AML-193 (cell line): ENCODE measurements around the gene IRF2.
"Not testable (repeated sequence)": the region's sequence is repeated elsewhere in the genome, so short reads cannot be mapped to it uniquely, and the experiment has no call there.

Experiments
- DNase-seq, 2 experiments: peaks; one replicate each; lab custom pipeline; 2025; lab: John Stamatoyannopoulos, UW

The IRF2 gene

GRCh38 chr4:184346682-184347081 is 127.7 kb downstream of the IRF2 start:
- peak; percentile 42 to 61 for DNase-seq

DNA sequence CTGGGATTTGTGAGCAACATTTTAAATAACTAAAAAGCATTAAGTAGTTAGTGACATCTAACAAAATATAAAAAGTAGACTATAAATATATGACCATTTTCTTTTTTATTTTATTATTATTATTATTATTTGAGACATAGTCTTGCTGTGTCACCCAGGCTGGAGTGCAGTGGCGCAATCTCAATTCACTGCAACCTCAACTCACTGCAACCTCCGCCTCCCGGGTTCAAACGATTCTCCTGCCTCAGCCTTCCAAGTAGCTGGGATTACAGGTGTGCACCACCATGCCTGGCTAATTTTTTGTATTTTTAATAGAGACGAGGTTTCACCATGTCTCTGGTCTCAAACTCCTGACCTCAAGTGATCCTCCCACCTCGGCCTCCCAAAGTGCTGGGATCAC is 128.1 kb downstream of the IRF2 start:
- not testable (repeated sequence) for DNase-seq

DNA sequence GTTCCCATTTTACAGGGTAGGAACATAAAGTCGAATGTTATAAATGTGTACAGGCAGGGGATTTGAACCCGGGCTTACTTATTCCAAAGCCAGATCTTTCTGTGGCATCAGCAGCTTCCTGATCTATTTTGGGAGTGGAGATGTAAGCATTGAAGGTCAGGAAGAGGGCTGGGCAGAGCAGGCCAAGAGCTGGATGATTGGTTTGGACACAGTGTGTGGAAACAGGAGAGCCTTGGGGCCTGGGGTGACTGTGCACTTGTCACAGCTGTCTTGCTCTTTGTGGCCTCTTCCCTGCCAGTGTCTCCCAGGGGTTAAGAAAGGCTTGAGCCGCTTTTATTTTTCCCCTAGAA is 128.8 kb downstream of the IRF2 start:
- DNase-seq, result peak; percentile 35 to 39

DNA sequence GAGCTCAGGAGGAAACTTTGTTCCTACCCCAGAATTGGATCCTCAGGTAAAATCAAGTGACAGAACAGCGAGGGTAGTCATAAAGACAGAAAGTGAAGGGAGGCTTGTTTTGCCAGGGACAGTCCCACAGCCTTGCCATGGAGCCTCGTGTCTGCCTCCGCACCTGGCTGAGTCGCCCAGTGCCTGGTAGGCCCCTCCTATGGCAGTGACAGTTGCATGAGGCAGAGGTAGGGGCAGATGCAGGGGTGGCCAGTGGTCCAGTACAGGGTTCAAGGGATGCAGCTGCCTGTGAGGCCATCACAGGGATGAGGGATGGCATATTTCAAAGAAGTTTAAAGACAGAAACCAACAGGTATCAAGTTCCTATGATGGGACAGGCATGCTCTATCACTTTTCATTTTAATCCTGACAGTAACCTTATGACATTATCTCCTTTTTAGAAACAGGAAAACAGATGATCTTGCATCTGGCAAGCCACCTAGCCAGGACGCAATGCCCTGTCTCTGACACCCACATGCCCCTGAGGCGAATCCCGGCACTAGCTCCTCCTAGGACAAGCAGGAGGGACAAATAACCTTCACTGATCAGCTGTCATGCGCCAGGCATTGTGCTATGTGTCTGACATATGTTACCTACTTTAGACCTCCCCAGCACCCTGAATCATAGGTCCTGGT is 129.3 kb downstream of the IRF2 start:
- DNase-seq, result no peak

DNA sequence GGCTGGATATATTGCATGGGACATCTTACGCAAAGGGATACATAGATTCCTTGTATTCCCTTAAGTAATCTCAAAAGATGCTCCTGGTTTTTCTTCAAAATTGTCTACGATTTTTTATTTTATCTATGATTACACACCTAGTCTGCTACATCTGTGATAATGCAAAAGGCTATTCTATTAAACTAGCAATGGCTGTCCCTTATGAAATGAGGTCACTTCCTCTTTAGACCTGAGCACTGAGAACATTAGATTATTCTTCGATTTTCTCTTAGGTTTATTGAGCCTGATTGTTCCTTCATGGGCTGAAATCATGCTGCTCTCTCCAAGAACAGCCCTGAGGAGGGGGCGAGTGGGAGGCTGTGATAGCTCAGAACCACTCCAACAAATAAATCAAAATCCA is 129.9 kb downstream of the IRF2 start:
- peak; percentile 7 to 8 for DNase-seq

DNA sequence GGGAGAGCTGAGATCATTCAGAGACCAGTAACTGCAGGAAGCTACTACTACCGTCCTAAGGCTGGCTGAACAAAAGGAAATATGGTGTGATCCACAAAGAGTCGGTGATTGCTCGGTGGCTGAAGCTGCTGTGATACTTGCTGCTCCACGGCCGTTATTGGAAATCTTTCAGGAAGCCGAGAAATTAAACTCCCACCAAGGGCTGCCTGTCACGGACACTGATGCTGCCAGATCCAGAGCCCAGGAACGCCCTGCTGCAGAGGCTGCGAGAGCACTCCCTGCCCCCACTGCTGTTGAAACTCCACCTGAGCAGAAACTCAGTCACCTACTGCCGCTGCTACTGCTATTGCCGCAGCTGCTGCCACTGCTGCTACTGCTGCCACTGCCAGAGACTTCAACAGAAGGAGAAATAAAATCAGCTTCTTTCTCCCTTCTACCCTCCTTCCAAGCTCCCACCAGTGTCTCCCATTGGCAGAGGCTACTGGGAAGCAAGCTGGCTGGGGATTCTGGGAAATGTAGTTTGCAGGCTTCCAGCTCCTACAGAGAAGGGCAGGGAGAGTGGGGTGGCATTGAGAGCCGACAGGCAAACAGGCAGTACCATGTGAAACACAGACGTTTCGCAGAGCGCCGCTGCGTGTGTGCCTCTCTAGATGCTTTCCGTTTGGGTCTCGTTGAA is 130.7 kb downstream of the IRF2 start:
- DNase-seq, result peak; percentile 24 to 50

GRCh38 chr4:184342857-184343237 is 131.5 kb downstream of the IRF2 start:
- not testable (repeated sequence) for DNase-seq

GRCh38 chr4:184342167-184342856 is 132.0 kb downstream of the IRF2 start:
- no peak for DNase-seq

DNA sequence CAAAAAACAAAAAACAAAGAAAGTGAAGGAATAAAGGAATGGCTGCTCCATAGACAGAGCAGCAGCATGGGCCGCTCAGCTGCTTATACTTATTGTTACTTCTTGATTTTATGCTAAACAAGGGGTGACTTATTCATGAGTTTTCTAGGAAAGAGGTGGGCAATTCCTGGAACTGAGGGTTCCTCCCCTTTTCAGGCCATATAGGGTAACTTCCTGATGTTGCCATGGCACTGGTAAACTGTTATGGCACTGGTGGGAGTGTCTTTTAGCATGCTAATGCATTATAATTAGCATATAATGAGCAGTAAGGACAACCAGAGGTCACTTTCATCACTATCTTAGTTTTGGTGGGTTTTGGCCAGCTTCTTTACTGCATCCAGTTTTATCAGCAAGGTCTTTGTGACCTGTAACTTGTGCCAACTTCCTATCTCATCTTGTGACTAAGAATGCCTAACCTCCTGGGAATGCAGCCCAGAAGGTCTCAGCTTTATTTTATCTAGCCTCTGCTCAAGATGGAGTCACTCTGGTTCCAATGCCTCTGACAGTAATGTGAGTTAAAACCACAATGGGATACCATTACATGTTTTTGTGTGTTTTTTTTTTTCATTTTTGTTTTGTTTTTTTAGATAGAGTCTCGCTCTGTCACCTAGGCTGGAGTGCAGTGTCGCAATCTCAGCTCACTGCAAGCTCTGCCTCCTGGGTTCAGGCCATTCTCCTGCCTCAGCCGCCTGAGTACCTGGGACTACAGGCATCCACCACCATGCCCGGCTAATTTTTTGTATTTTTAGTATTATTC is 134.8 kb downstream of the IRF2 start:
- not testable (repeated sequence) for DNase-seq

- no peak for DNase-seq
Observed at GRCh38 chr4:184337907-184338306, 136.4 kb downstream of the IRF2 start.
